GM13976 (cell line): ENCODE measurements around the gene TMEM266.
"Not testable (repeated sequence)": the region's sequence is repeated elsewhere in the genome, so short reads cannot be mapped to it uniquely, and the experiment has no call there.

Source experiments
- DNase-seq: peaks from one replicate; pipeline ENCODE4 v3.0.0; 2012; ENCODE audit warnings: low spot score
- in situ Hi-C: fragments of 300-500 bp; cut with MboI; formaldehyde crosslinking; loops from one replicate; pipeline ENCODE4 v1.12.0; 2022; ENCODE audit warnings: low sequenced_read_pairs, mixed read lengths, inconsistent platforms; ENCODE audit not compliant: unreplicated experiment
- TF ChIP-seq, protein P1 (sequence below): IDR thresholded peaks from 2 replicates; pipeline ENCODE4 v1.5.1; 2012; ENCODE audit warnings: borderline replicate concordance, mild to moderate bottlenecking; ENCODE audit not compliant: insufficient read depth; ENCODE audit errors: extremely low read depth, missing control alignments, control extremely low read depth

The TMEM266 gene, protein sequence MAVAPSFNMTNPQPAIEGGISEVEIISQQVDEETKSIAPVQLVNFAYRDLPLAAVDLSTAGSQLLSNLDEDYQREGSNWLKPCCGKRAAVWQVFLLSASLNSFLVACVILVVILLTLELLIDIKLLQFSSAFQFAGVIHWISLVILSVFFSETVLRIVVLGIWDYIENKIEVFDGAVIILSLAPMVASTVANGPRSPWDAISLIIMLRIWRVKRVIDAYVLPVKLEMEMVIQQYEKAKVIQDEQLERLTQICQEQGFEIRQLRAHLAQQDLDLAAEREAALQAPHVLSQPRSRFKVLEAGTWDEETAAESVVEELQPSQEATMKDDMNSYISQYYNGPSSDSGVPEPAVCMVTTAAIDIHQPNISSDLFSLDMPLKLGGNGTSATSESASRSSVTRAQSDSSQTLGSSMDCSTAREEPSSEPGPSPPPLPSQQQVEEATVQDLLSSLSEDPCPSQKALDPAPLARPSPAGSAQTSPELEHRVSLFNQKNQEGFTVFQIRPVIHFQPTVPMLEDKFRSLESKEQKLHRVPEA

GRCh38 chr15:76059320-76060117 lies at the start of gene TMEM266:
TSS of gene TMEM266 (plus strand) at chr15:76059985. CDS start at chr15:76134264, 74,279 bp downstream.
- TF ChIP-seq, protein P1, sequence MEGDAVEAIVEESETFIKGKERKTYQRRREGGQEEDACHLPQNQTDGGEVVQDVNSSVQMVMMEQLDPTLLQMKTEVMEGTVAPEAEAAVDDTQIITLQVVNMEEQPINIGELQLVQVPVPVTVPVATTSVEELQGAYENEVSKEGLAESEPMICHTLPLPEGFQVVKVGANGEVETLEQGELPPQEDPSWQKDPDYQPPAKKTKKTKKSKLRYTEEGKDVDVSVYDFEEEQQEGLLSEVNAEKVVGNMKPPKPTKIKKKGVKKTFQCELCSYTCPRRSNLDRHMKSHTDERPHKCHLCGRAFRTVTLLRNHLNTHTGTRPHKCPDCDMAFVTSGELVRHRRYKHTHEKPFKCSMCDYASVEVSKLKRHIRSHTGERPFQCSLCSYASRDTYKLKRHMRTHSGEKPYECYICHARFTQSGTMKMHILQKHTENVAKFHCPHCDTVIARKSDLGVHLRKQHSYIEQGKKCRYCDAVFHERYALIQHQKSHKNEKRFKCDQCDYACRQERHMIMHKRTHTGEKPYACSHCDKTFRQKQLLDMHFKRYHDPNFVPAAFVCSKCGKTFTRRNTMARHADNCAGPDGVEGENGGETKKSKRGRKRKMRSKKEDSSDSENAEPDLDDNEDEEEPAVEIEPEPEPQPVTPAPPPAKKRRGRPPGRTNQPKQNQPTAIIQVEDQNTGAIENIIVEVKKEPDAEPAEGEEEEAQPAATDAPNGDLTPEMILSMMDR = no peak
- peak; percentile 85 for DNase-seq
- in situ Hi-C loops = loop anchor here (10.0 kb wide), 1 partner anchor 85 kb away; no protein-coding TSS in a partner anchor

GRCh38 chr15:76010613-76011012 lies 49.2 kb upstream of the TMEM266 start:
- in situ Hi-C loops = no loop called here
- DNase-seq = no peak
- TF ChIP-seq, protein P1 = no peak

GRCh38 chr15:76011627-76012551 lies 47.9 kb upstream of the TMEM266 start, which contains the start of gene NRG4:
TSS of gene NRG4 (minus strand) at chr15:76012424. CDS start at chr15:76011230, 1,194 bp downstream.
- DNase-seq = no peak
- in situ Hi-C loops = no loop called here
- TF ChIP-seq, protein P1 = no peak

DNA sequence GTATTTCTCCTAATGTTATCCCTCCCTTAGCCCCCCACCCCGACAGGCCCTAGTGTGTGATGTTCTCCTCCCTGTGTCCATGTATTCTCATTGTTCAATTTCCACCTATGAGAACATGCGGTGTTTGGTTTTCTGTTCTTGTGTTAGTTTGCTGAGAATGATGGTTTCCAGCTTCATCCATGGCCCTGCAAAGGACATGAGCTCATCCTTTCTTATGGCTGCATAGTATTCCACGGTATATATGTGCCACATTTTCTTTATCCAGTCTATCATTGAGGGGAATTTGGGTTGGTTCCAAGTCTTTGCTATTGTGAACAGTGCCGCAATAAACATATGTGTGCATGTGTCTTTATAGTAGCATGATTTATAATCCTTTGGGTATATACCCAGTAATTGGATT lies 46.3 kb upstream of the TMEM266 start:
- in situ Hi-C loops, DNase-seq: not testable (repeated sequence)

DNA sequence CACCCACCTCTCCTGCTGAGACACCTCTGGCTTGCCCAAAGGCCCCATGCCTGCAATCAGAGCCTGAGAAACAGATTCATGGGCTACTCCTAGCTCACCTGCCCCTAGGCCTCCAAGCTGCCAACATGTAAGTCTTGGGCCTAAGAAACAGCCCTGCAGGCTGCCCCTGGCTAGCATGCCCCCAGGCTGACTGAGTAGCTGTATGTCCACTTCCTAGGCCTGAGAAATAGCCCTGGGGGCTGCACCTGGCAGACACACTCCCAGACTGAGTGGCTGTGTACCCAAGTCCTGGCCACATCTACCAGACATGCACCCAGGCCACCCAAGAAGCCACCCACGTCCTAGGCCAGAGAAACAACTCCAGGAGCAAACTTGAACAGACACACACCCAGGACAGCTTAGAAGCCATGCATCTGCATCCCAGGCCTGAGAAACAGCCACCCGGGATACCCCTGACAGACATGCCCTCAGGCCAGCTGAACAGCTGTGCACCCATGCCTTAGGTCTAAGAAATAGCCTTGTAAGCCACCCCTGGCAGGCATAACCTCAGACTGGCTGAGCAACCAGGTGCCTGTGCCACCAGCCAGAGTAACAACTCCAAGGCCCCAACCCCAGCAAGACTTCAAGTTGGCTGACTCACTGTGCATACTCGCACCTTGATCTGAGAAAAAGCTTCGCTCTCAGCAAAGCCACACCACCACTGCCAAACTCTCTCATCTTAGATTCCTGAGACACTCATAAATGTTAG lies 35.6 kb upstream of the TMEM266 start:
- in situ Hi-C loops = no loop called here
- DNase-seq = no peak
- TF ChIP-seq, protein P1 = no peak

- DNase-seq = no peak
- in situ Hi-C loops = no loop called here
Observed at GRCh38 chr15:76032046-76032445, 27.7 kb upstream of the TMEM266 start.

More at GRCh38 chr15:76032046-76032445, 27.7 kb upstream of the TMEM266 start:
- TF ChIP-seq, protein P1 = no peak
